ENCODE data around the gene CD6.

- TF ChIP-seq CTCF (IDR thresholded peaks at IDR 0.05; ENCODE audit: poor library complexity) = no peak
- TF ChIP-seq EZH2 (IDR thresholded peaks at IDR 0.05; ENCODE audit: borderline replicate concordance) = no peak
Measured at GRCh38 chr11:60921777-60922335, 49.6 kb upstream of the CD6 start.
